SK-N-SH treated with all-trans-retinoic acid at 6 μM for 48 hours (cell line): ENCODE results near the gene ADCK1.

Experiments
- CSRNP3 ChIP-seq: fragments of 250-450 bp; sonication (Bioruptor Pico); IDR thresholded peaks from 2 replicates; pipeline ENCODE4 v1.5.1; 2021; ENCODE audit warnings: mild to moderate bottlenecking, moderate library complexity
- GLIS3 ChIP-seq: fragments of 250-450 bp; sonication (Bioruptor Pico); IDR thresholded peaks from 2 replicates; pipeline ENCODE4 v1.5.0; 2020; ENCODE audit warnings: mild to moderate bottlenecking, moderate library complexity
- ISL1 ChIP-seq: fragments of 250-450 bp; sonication (Bioruptor Pico); IDR thresholded peaks from 2 replicates; pipeline ENCODE4 v2.1.2; 2022; ENCODE audit warnings: mild to moderate bottlenecking, moderate library complexity
- SNAI2 ChIP-seq: fragments of 250-450 bp; sonication (Bioruptor Pico); IDR thresholded peaks from 2 replicates; pipeline ENCODE4 v1.5.0; 2020; ENCODE audit warnings: mild to moderate bottlenecking, moderate library complexity
- TOX ChIP-seq: fragments of 250-450 bp; sonication (Bioruptor Pico); IDR thresholded peaks from 2 replicates; pipeline ENCODE4 v1.8.0; 2021; ENCODE audit warnings: mild to moderate bottlenecking, moderate library complexity, borderline replicate concordance
- TSHZ2 ChIP-seq: fragments of 250-450 bp; sonication (Bioruptor Pico); IDR thresholded peaks from 2 replicates; pipeline ENCODE4 v1.5.0; 2020; ENCODE audit warnings: mild to moderate bottlenecking, moderate library complexity
- ZC3H10 ChIP-seq: fragments of 250-450 bp; sonication (Bioruptor Pico); IDR thresholded peaks from 2 replicates; pipeline ENCODE4 v1.5.1; 2021; ENCODE audit warnings: mild to moderate bottlenecking, moderate library complexity
- ZFP3 ChIP-seq: fragments of 250-450 bp; sonication (Bioruptor Pico); IDR thresholded peaks from 2 replicates; pipeline ENCODE4 v1.5.0; 2020; ENCODE audit warnings: mild to moderate bottlenecking, moderate library complexity
- ZFP30 ChIP-seq: fragments of 450-650 bp; formaldehyde crosslinking; IDR thresholded peaks from 2 replicates; pipeline ENCODE4 v1.5.0; 2022; ENCODE audit warnings: mild to moderate bottlenecking, moderate library complexity
- ZNF565 ChIP-seq: fragments of 450-650 bp; formaldehyde crosslinking; conservative IDR thresholded peaks from 2 replicates; pipeline ENCODE4 v1.5.0; 2020; ENCODE audit warnings: low read depth, mild to moderate bottlenecking, moderate library complexity
- ZNF70 ChIP-seq: fragments of 450-650 bp; formaldehyde crosslinking; IDR thresholded peaks from 2 replicates; pipeline ENCODE4 v1.5.0; 2020; ENCODE audit warnings: mild to moderate bottlenecking, moderate library complexity
- ZNF8 ChIP-seq: fragments of 450-650 bp; formaldehyde crosslinking; IDR thresholded peaks from 2 replicates; pipeline ENCODE4 v1.5.0; 2020; ENCODE audit warnings: mild to moderate bottlenecking, moderate library complexity
- TF ChIP-seq, protein P1 (sequence below): fragments of 250-450 bp; sonication (Bioruptor Pico); IDR thresholded peaks from 2 replicates; pipeline ENCODE4 v1.5.1; 2020; ENCODE audit warnings: low read depth, mild to moderate bottlenecking, moderate library complexity
- TF ChIP-seq, protein P2 (sequence below): fragments of 250-450 bp; sonication (Bioruptor Pico); IDR thresholded peaks from 2 replicates; pipeline ENCODE4 v1.8.0; 2020; ENCODE audit warnings: mild to moderate bottlenecking, moderate library complexity, borderline replicate concordance

DNA sequence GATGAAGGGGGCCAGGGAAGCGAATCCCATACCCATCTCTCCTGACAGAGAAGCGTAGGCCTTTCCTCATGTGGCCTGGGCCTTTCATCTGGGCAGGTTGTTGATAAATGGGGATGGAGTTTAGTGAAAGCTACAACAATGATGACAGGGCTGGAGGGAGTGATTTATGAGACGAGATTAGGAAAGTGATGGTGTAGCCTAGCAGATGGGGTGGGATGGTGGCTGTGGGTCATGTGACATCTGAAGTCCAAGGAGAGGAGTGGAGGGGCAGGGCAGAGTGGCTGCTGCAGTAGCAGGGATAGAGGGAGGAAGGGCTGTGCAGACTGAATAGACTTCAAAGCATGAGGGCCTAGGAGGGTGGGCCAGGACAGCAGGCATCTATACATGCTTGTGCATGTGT lies 85.5 kb downstream of the ADCK1 start:
- TF ChIP-seq GLIS3 (CRISPR knock-in tag) (no peak), ISL1 (no peak), ZNF70 (CRISPR knock-in tag) (no peak), CSRNP3 (CRISPR knock-in tag) (no peak), SNAI2 (CRISPR knock-in tag) (no peak), ZFP30 (CRISPR knock-in tag) (no peak), TSHZ2 (CRISPR knock-in tag) (no peak), TOX (CRISPR knock-in tag) (no peak), ZFP3 (CRISPR knock-in tag) (no peak), ZC3H10 (CRISPR knock-in tag) (no peak), ZNF565 (CRISPR knock-in tag) (no peak), ZNF8 (no peak)
- TF ChIP-seq, protein P1, sequence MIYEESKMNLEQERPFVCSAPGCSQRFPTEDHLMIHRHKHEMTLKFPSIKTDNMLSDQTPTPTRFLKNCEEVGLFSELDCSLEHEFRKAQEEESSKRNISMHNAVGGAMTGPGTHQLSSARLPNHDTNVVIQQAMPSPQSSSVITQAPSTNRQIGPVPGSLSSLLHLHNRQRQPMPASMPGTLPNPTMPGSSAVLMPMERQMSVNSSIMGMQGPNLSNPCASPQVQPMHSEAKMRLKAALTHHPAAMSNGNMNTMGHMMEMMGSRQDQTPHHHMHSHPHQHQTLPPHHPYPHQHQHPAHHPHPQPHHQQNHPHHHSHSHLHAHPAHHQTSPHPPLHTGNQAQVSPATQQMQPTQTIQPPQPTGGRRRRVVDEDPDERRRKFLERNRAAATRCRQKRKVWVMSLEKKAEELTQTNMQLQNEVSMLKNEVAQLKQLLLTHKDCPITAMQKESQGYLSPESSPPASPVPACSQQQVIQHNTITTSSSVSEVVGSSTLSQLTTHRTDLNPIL (CRISPR knock-in tag), result no peak
- TF ChIP-seq, protein P2, sequence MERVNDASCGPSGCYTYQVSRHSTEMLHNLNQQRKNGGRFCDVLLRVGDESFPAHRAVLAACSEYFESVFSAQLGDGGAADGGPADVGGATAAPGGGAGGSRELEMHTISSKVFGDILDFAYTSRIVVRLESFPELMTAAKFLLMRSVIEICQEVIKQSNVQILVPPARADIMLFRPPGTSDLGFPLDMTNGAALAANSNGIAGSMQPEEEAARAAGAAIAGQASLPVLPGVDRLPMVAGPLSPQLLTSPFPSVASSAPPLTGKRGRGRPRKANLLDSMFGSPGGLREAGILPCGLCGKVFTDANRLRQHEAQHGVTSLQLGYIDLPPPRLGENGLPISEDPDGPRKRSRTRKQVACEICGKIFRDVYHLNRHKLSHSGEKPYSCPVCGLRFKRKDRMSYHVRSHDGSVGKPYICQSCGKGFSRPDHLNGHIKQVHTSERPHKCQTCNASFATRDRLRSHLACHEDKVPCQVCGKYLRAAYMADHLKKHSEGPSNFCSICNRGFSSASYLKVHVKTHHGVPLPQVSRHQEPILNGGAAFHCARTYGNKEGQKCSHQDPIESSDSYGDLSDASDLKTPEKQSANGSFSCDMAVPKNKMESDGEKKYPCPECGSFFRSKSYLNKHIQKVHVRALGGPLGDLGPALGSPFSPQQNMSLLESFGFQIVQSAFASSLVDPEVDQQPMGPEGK (CRISPR knock-in tag), result no peak
